ENCODE data around the gene ROR2.

Gene ROR2

GRCh38 chr9:91837981-91838731 is 111.9 kb downstream of the ROR2 start:
- DNase-seq, result no peak

GRCh38 chr9:91836515-91836914 is 113.5 kb downstream of the ROR2 start:
- no peak for DNase-seq

DNA sequence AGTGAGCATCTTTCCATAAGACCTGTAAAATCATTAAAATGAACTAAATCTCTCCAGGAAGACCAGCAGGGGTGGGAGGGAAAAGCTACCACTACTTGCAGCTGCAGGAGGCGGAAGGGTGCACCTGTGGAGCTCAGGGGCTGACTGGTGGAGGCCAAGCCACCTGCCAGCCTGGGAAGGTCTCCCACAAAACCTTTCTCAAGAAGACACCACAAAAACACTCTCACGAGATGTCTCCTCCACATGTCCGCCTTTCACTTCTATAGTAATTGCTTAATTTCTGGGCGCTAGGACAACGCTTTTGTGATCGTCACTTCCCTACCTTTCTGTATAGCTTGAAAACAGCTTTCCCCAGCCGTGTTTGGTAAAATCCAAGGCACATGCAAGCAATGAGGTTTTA is 114.4 kb downstream of the ROR2 start:
- no peak for DNase-seq

DNA sequence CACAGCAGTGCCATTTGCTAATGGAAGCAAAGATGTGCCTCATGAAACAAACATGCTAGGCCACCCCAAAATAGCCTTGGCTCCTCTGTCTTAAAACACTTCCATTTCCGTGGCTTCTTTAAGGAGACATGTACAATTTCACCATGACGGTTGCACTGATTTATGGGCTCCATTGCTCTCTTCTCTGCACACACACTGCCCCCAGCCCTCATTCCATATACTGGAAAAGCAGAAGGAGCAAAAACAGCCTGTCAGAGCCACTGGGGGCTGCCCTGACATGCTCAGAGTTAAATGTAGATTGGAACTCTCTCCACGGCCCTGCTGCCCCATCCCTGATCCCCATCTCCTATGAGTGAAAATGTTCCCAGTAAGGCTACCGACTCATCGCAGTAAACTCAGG is 114.8 kb downstream of the ROR2 start:
- no peak for DNase-seq

DNA sequence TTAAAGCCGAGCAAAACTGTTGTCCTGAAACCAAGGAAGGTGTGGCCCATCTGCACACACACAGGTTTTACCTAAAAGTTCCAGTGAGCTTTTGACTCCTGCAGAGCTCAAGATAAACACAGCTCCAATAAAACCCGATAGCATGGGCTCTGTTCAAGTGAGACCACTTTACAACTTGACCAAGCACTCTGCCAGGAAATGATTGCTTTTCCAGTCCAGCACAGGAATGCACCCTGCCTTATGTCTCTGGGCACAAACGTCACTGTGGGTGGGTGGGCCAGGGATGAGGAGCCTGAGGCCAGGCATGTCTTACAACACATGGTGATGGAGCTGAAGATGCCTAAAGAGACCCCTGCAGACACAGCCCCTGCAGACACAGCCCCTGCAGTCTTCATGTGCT is 115.3 kb downstream of the ROR2 start:
- DNase-seq, result no peak

DNA sequence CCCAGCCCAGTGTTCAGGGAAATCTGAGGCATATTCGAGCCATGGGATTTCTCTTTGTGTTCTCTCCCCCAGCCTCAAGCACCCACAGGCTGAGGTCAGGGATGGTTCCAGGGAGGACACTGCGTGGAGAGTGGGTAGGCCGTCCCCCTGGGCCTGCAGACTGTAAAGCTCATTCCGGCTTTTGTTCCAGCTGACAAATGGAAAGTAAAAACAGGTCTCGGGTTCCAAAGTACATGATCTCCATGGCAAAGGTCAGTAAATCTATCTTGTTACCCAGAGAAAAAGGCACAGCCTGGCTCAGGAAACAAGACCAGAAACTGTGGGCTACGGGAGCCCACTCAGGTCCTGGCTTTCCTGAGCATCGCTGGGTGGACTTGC is 116.2 kb downstream of the ROR2 start:
- DNase-seq, result no peak

DNA sequence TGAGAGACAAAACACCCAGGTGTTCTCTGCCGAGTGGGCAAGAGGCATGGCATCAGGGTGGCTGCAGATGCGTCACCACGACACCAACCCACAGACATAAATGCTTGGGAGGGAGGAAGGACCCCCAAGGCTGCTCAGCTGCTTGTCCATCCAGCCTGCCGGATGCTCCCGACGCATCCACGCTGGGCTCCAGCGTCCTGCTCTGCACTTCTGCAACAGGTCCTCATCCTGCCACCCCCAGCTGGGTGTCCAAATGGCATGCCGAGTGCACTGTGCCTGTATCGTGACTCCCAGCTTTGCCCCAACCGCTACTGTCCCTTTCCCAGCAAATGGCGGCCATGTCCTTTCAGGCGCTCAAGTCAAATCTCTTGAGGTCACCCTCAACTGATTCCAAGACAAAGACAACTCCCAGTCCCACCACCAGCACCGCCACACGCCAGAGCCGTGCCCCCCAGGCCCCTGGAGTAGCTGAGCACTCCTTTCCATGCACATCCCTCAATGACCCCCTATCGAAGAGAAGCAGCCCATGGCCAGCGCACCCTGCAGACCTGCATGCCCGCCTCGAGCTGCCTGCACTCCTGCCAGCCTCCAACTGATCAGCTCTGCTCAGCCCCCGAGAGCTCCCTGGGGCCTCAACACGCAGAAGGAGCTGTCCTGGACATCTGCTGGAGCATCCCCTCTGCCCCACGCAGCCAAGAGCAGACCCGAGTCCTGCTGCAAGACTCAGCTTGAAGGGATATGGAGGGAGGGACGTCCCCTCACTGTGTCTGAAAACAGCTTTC is 116.7 kb downstream of the ROR2 start:
- no peak for DNase-seq

DNA sequence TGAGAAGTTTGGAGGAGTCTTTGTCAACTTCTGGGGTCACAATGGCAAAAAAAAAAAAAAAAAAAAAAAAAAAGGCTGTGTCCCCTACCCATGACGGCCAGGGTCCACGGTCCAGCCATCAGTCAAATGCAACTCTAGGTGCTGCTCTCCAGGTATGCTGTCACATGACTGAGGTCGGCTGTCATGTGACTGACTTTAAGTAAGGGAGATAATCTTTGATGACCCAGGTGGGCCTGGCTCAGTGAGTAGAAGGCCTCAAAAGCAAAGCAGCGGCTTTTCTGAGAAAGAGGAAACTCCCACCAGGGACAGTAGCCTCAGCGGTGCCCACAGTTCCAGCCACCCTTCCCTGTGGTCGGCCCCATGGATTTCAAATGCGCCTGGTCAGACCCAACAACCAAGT is 117.7 kb downstream of the ROR2 start:
- no peak for DNase-seq

DNA sequence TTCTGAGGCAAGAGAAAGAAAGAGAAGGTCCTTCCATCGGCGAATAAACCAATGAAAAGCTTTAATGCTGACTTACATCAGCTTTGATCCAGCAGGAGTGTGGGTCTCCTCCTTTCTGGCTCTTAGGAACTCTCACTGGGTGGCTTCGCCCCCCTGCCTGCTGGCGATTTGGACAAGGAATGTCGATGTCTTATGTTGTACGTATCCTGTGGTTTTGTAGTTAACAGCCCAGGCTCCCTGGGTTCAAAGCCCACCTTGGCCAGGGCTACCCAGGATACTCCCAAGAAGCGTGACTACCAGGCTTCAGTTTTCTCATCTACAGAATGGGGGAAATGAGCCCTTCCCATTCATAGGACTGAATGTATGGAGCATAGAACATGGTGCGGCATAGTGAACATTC is 124.2 kb downstream of the ROR2 start:
- no peak for DNase-seq

DNA sequence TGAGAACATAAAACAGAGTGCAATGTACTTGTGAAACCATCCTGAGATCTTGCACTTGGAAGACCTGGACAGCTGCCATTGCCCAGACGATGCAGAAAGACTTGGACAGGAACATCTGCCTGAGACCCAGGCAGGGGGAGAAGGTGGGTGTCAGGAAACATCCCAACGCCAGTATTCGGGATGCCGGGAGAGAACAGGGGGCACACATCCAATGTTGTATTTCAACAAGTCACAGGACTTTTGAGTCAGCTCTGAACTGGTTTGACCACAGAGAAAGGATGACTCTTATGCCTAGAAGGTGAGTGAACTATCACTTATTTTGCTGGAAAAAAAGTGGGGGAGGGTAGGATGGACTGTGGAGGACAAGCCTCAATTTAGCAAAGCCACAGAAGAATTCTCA is 124.6 kb downstream of the ROR2 start:
- DNase-seq, result no peak

- no peak for DNase-seq
These were observed 125.3 kb downstream of the ROR2 start for GRCh38 chr9:91824601-91825305.

- DNase-seq, result no peak
These were observed 125.9 kb downstream of the ROR2 start for GRCh38 chr9:91824151-91824550.

DNA sequence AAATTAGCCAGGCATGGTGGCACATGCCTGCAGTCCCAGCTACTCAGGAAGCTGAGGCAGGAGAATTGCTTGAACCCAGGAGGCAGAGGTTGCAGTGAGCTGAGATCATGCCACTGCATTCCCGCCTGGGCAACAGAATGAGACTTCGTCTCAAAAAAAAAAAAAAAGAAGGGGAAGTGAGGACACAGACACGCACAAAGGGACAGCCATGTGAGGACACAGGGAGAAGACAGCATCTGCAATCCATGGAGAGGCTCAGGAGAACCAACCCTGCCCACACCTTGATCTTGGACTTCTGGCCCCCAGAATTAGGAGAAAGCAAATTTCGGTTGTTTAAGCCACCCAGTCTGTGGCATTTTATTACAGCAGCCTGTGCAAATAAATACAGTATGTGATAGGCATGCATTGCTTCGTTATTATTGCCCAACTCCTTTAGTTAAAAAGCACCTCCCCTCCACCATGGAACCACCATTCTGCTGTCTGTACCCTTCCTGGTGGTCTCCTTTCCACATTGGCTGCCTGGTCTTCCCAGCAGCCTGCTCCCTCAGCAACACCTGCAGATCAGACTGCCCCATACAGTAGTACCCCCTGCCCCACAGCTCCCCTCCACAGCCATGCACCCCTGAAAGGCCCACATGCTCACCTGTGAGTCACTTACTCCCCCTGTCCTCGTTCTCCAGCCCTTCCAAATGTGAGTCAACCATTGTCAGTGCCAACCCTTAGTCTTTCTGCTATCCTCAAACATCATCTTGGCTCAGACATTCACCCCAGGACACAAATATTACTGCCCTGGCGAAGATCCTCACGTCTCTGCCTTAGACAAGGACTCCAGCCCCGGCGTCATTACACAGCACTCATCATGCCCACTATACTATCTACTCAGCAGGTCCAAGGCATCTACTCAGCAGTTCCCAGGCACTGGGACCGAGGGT is 128.8 kb downstream of the ROR2 start:
- DNase-seq, result no peak

DNA sequence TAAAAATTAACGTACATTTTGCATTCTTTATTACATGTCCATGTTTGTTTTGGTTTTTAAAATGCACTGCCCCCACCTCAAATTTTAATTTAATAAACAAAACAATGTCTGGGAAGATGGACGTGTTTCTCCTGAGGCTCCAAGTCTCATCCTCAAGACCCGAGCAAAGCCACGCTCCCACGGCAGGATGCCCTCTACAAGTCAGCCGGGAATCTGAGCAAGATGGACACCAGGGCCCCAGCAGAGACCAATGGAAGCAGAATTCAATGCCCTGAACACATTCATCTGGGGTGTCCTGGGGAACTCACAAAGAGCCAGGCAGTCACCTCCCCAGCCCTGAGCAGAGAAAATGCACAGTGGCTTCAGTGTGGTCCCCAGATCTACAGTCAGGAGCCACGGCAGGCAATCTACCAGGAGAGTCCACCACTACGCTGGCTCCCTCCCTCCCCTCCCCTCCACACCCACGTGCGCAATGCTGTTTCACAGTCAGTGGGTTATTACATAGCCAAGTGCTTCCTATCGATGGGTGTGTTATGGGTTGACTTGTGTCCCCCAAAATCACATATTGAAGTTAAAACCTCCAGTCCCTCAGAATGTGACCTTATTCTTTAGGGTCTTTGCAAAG is 129.8 kb downstream of the ROR2 start:
- DNase-seq, result no peak

- no peak for DNase-seq
These were observed 131.2 kb downstream of the ROR2 start for GRCh38 chr9:91818647-91819403.

- DNase-seq, result no peak
These were observed 131.8 kb downstream of the ROR2 start for GRCh38 chr9:91818225-91818585.

GRCh38 chr9:91817493-91818224 is 132.4 kb downstream of the ROR2 start:
- no peak for DNase-seq

- no peak for DNase-seq
These were observed 132.9 kb downstream of the ROR2 start for GRCh38 chr9:91817106-91817492.

GRCh38 chr9:91816356-91816755 is 133.7 kb downstream of the ROR2 start:
- no peak for DNase-seq

GRCh38 chr9:91815896-91816295 is 134.1 kb downstream of the ROR2 start:
- DNase-seq, result no peak

GRCh38 chr9:91814753-91815152 is 135.3 kb downstream of the ROR2 start:
- no peak for DNase-seq
